Measurements from ENCODE around the gene RAB5IF. TPM values are rescaled to one million over a fixed set of nuclear protein-coding genes. Genes with fewer than 3 reads are reported as not detected.

Gene RAB5IF
- total and polyA plus RNA-seq, 2 experiments from 2014 or later = 88.0 to 162 TPM

- H3K4me3 ChIP-seq = no peak overlapping the region
- H3K4me1 ChIP-seq (ENCODE audit: low read depth) = peaks cover 6% of the 10 kb centered on the region
- H3K36me3 ChIP-seq = no peaks in the 10 kb centered on the region
- DNase-seq (ENCODE audit: low read depth in 1 of 2, low spot score in 1 of 2) = no peak
- no peak overlapping the region for H3K27ac ChIP-seq
- no peaks in the 10 kb centered on the region for H3K9me3 ChIP-seq (ENCODE audit: low read depth)
- TF ChIP-seq CTCF (IDR thresholded peaks at IDR 0.05; ENCODE audit: low read depth, low read length) = no peak
- H3K27me3 ChIP-seq = no peaks in the 10 kb centered on the region
Observed at GRCh38 chr20:36644706-36645095, 39.1 kb downstream of the RAB5IF start.

- Histone ChIP-seq H3K36me3 (no peaks in the 10 kb centered on the region), H3K27ac (no peak overlapping the region)
Observed at GRCh38 chr20:36645353-36645752, 39.8 kb downstream of the RAB5IF start.

GRCh38 chr20:36645998-36646397, 40.4 kb downstream of the RAB5IF start, which contains the start of gene SLA2:
Gene SLA2 (minus strand): TSS chr20:36646196. CDS start chr20:36641335, 4,861 bp downstream.
- Histone ChIP-seq H3K4me1 (ENCODE audit: low read depth) (peaks cover 6% of the 10 kb centered on the region), H3K4me3 (no peak within 1 kb of the TSS), H3K27ac (peak within 1 kb of the TSS; percentile 62), H3K9me3 (ENCODE audit: low read depth) (no peaks in the 10 kb centered on the region), H3K27me3 (no peaks in the 10 kb centered on the region), H3K36me3 (no peaks in the 10 kb centered on the region)
- no peak for DNase-seq (ENCODE audit: low read depth in 1 of 2, low spot score in 1 of 2)
- TF ChIP-seq CTCF (IDR thresholded peaks at IDR 0.05; ENCODE audit: low read depth, low read length) = no peak

More at GRCh38 chr20:36645353-36645752, 39.8 kb downstream of the RAB5IF start:
- no peak for DNase-seq (ENCODE audit: low read depth in 1 of 2, low spot score in 1 of 2)
- TF ChIP-seq CTCF (IDR thresholded peaks at IDR 0.05; ENCODE audit: low read depth, low read length) = no peak
- H3K4me3 ChIP-seq = no peak overlapping the region
- no peaks in the 10 kb centered on the region for H3K27me3 ChIP-seq
- peaks cover 6% of the 10 kb centered on the region for H3K4me1 ChIP-seq (ENCODE audit: low read depth)
- no peaks in the 10 kb centered on the region for H3K9me3 ChIP-seq (ENCODE audit: low read depth)

GRCh38 chr20:36646678-36647077, 41.1 kb downstream of the RAB5IF start:
- no peak for DNase-seq (ENCODE audit: low read depth in 1 of 2, low spot score in 1 of 2)
- no peaks in the 10 kb centered on the region for H3K27me3 ChIP-seq
- no peaks in the 10 kb centered on the region for H3K36me3 ChIP-seq
- peaks cover 6% of the 10 kb centered on the region for H3K4me1 ChIP-seq (ENCODE audit: low read depth)
- H3K27ac ChIP-seq = no peak overlapping the region
- H3K4me3 ChIP-seq = no peak overlapping the region
- H3K9me3 ChIP-seq (ENCODE audit: low read depth) = no peaks in the 10 kb centered on the region
- TF ChIP-seq CTCF (IDR thresholded peaks at IDR 0.05; ENCODE audit: low read depth, low read length) = no peak

GRCh38 chr20:36647196-36648121, 41.9 kb downstream of the RAB5IF start:
- Histone ChIP-seq H3K9me3 (ENCODE audit: low read depth) (no peaks in the 10 kb centered on the region), H3K27me3 (no peaks in the 10 kb centered on the region), H3K36me3 (no peaks in the 10 kb centered on the region), H3K4me3 (no peak overlapping the region), H3K27ac (peak overlapping the region; percentile 62), H3K4me1 (ENCODE audit: low read depth) (peaks cover 6% of the 10 kb centered on the region)
- peak in 1 of 2 donors; percentile 10 for DNase-seq (ENCODE audit: low read depth in 1 of 2, low spot score in 1 of 2)
- TF ChIP-seq CTCF (IDR thresholded peaks at IDR 0.05; ENCODE audit: low read depth, low read length) = no peak

Data from cardiac muscle cell (in vitro differentiated cells and primary cell).